ENCODE results near the gene C1QTNF2.

C1QTNF2 gene

GRCh38 chr5:160297776-160298175 lies 72.7 kb downstream of the C1QTNF2 start:
- DNase-seq, result no peak

Measured in midbrain (tissue), 1 donor.